HepG2 (cell line): ENCODE results near the gene OGG1. TPM values are rescaled to one million over a fixed set of nuclear protein-coding genes. Genes with fewer than 3 reads are reported as not detected.

ENCODE experiments used
- BCL3 ChIP-seq: sonication (generic); formaldehyde crosslinking; IDR thresholded peaks from 2 replicates; pipeline ENCODE4 v1.5.1; 2020; ENCODE audit warnings: mild to moderate bottlenecking, missing genetic modification reagents, moderate library complexity
- EEA1 ChIP-seq: sonication (generic); formaldehyde crosslinking; IDR thresholded peaks from 2 replicates; pipeline ENCODE4 v1.5.1; 2020; ENCODE audit warnings: mild to moderate bottlenecking, missing genetic modification reagents, borderline replicate concordance
- FOXA1 ChIP-seq, 2 experiments: fragments of 450-650 bp in 1 of 2; sonication (generic) in 1 of 2; formaldehyde crosslinking in 1 of 2; IDR thresholded peaks; 2 replicates each; pipeline versions ENCODE4 v1.4.0 to v1.6.1; 2016 to 2020; ENCODE audit warnings: missing genetic modification reagents in 1 of 2
- GZF1 ChIP-seq: sonication (generic); formaldehyde crosslinking; IDR thresholded peaks from 2 replicates; pipeline ENCODE4 v1.5.1; 2020; ENCODE audit warnings: mild to moderate bottlenecking, missing genetic modification reagents
- HDAC2 ChIP-seq: sonication (generic); formaldehyde crosslinking; IDR thresholded peaks from 2 replicates; pipeline ENCODE4 v1.4.0; 2020; ENCODE audit warnings: missing genetic modification reagents
- HNF4A ChIP-seq: sonication (generic); formaldehyde crosslinking; IDR thresholded peaks from 2 replicates; pipeline ENCODE4 v1.4.0; 2020; ENCODE audit warnings: missing genetic modification reagents
- HNRNPH1 ChIP-seq: fragments of 200-400 bp; formaldehyde crosslinking; optimal IDR thresholded peaks from 2 replicates; pipeline ENCODE3; 2017; ENCODE audit warnings: mild to moderate bottlenecking, low read depth, low read length
- HOXA5 ChIP-seq: sonication (generic); formaldehyde crosslinking; IDR thresholded peaks from 2 replicates; pipeline ENCODE4 v1.4.0; 2020; ENCODE audit warnings: missing genetic modification reagents
- KMT2A ChIP-seq: sonication (generic); formaldehyde crosslinking; IDR thresholded peaks from 2 replicates; pipeline ENCODE4 v1.4.0; 2020; ENCODE audit warnings: missing genetic modification reagents
- MBNL3 ChIP-seq: fragments of 250-450 bp; sonication (Bioruptor Pico); conservative IDR thresholded peaks from 2 replicates; pipeline ENCODE4 v1.8.0; 2022; ENCODE audit warnings: mild to moderate bottlenecking, inconsistent platforms
- NCOR1 ChIP-seq: fragments of 200-600 bp; sonication (generic); IDR thresholded peaks from 2 replicates; pipeline ENCODE4 v1.7.0; 2017; ENCODE audit warnings: antibody characterized with exemption, low read length, borderline replicate concordance
- NONO ChIP-seq, 2 experiments: fragments of 450-650 bp in 1 of 2; sonication (generic) in 1 of 2; formaldehyde crosslinking in 1 of 2; IDR thresholded peaks in 1 of 2; conservative IDR thresholded peaks in 1 of 2; 2 replicates each; pipeline versions ENCODE4 v1.6.1 to v1.8.0; 2017 to 2022; ENCODE audit warnings: mild to moderate bottlenecking in 1 of 2, missing genetic modification reagents in 1 of 2, moderate library complexity in 1 of 2
- PRMT3 ChIP-seq: sonication (generic); formaldehyde crosslinking; IDR thresholded peaks from 2 replicates; pipeline ENCODE4 v1.8.1; 2022; ENCODE audit warnings: low read depth, mild to moderate bottlenecking, moderate library complexity, missing genetic modification reagents, borderline replicate concordance
- REPIN1 ChIP-seq: sonication (generic); formaldehyde crosslinking; IDR thresholded peaks from 2 replicates; pipeline ENCODE4 v1.8.0; 2022; ENCODE audit warnings: missing genetic modification reagents, low read depth, mild to moderate bottlenecking, borderline replicate concordance
- SNRNP70 ChIP-seq: fragments of 200-400 bp; formaldehyde crosslinking; IDR thresholded peaks from 2 replicates; pipeline ENCODE4 v1.6.1; 2017; ENCODE audit warnings: mild to moderate bottlenecking, low read depth, low read length, moderate library complexity
- SRSF9 ChIP-seq: fragments of 200-400 bp; formaldehyde crosslinking; IDR thresholded peaks from 2 replicates; pipeline ENCODE4 v1.6.1; 2018; ENCODE audit warnings: borderline replicate concordance, mild to moderate bottlenecking, low read depth, low read length; ENCODE audit not compliant: insufficient read depth, poor library complexity, severe bottlenecking
- TOPORS ChIP-seq: sonication (generic); formaldehyde crosslinking; IDR thresholded peaks from 2 replicates; pipeline ENCODE4 v1.8.0; 2023; ENCODE audit warnings: mild to moderate bottlenecking, missing genetic modification reagents
- ZBTB34 ChIP-seq: sonication (generic); formaldehyde crosslinking; IDR thresholded peaks from 2 replicates; pipeline ENCODE4 v1.8.0; 2022; ENCODE audit warnings: mild to moderate bottlenecking, missing genetic modification reagents
- ZNF20 ChIP-seq: sonication (generic); formaldehyde crosslinking; IDR thresholded peaks from 2 replicates; pipeline ENCODE4 v1.4.0; 2020; ENCODE audit warnings: mild to moderate bottlenecking, moderate library complexity, missing genetic modification reagents
- ZNF503 ChIP-seq: sonication (generic); formaldehyde crosslinking; IDR thresholded peaks from 2 replicates; pipeline ENCODE4 v1.4.0; 2020; ENCODE audit warnings: missing genetic modification reagents
- ZNF552 ChIP-seq: sonication (generic); formaldehyde crosslinking; IDR thresholded peaks from 2 replicates; pipeline ENCODE4 v1.9.0; 2022; ENCODE audit warnings: missing genetic modification reagents, mild to moderate bottlenecking, borderline replicate concordance
- ZNF563 ChIP-seq: sonication (generic); formaldehyde crosslinking; IDR thresholded peaks from 2 replicates; pipeline ENCODE4 v1.8.0; 2022; ENCODE audit warnings: mild to moderate bottlenecking, moderate library complexity, missing genetic modification reagents
- ZNF577 ChIP-seq: sonication (generic); formaldehyde crosslinking; IDR thresholded peaks from 2 replicates; pipeline ENCODE4 v1.4.0; 2020; ENCODE audit warnings: mild to moderate bottlenecking, low read depth, missing genetic modification reagents, borderline replicate concordance
- ZNF629 ChIP-seq: sonication (generic); formaldehyde crosslinking; conservative IDR thresholded peaks from 2 replicates; pipeline ENCODE4 v1.5.0; 2020; ENCODE audit warnings: missing genetic modification reagents
- ZNF772 ChIP-seq: sonication (generic); formaldehyde crosslinking; IDR thresholded peaks from 2 replicates; pipeline ENCODE4 v1.5.0; 2020; ENCODE audit warnings: mild to moderate bottlenecking, missing genetic modification reagents
- ZNF879 ChIP-seq: sonication (generic); formaldehyde crosslinking; IDR thresholded peaks from 2 replicates; pipeline ENCODE4 v1.8.1; 2023; ENCODE audit warnings: missing genetic modification reagents
- ZNF891 ChIP-seq: sonication (generic); formaldehyde crosslinking; IDR thresholded peaks from 2 replicates; pipeline ENCODE4 v1.5.0; 2020; ENCODE audit warnings: mild to moderate bottlenecking, missing genetic modification reagents
- polyA plus RNA-seq, 8 experiments: library from polyadenylated mRNA; depleted of rRNA in 3 of 8; stranded (reverse) in 7 of 8; unstranded in 1 of 8; fragments of >200 nt; fragmentation: Illumina TruSeq in 4 of 8; extraction: Trizol in 4 of 8; gene quantifications; 2 replicates each; pipeline versions ENCODE4 v1.2.1 to v1.2.3, GENCODE V29; 2011 to 2016; ENCODE audit warnings: low read depth in 4 of 8, missing spikeins in 1 of 8, mixed read lengths in 1 of 8; ENCODE audit not compliant: insufficient read depth in 1 of 8
- total RNA-seq, 5 experiments: library from RNA; depleted of rRNA; stranded (reverse); fragments of >200 nt; fragmentation: Illumina TruSeq; extraction: Trizol; gene quantifications; 2 replicates each; pipeline ENCODE4 v1.2.3, GENCODE V29; 2016; ENCODE audit warnings: low read depth in 1 of 5

OGG1 gene
- total and polyA plus RNA-seq, 2 of the 13 experiments (the other 11 are each of a cell fraction or from before 2014, with no cell fraction given), result 28.7 to 33.2 TPM

GRCh38 chr3:9793161-9793781 is 43.5 kb downstream of the OGG1 start (continued):
- TF ChIP-seq HOXA5 (CRISPR knock-in tag), result no peak
- no peak for TF ChIP-seq MBNL3 (CRISPR knock-in tag)
- no peak for TF ChIP-seq PRMT3 (CRISPR knock-in tag)
- peak; percentile 24; the same call in 1 of the 2 replicates for TF ChIP-seq KMT2A (CRISPR knock-in tag)
- TF ChIP-seq ZNF577 (CRISPR knock-in tag), result no peak
- no peak for TF ChIP-seq ZNF772 (CRISPR knock-in tag)
- 0 out of 2 replicates have a peak, but pooled peaks have one; percentile 7 for TF ChIP-seq ZBTB34
- TF ChIP-seq ZNF891 (CRISPR knock-in tag), result peak; percentile 73; the same call in 1 of the 2 replicates
- TF ChIP-seq HNRNPH1, result no peak
- no peak for TF ChIP-seq BCL3 (CRISPR knock-in tag)
- no peak for TF ChIP-seq FOXA1 (IDR thresholded peaks at IDR 0.05)
- TF ChIP-seq FOXA1 (CRISPR knock-in tag; IDR thresholded peaks at IDR 0.05), result no peak
- TF ChIP-seq ZNF503, result no peak
- TF ChIP-seq ZNF629, result no peak
- TF ChIP-seq TOPORS, result 0 out of 2 replicates have a peak, but pooled peaks have one; percentile 60
- TF ChIP-seq SRSF9, result no peak
- no peak for TF ChIP-seq EEA1
- TF ChIP-seq REPIN1, result 0 out of 2 replicates have a peak, but pooled peaks have one; percentile 48
- no peak for TF ChIP-seq HDAC2
- no peak for TF ChIP-seq ZNF20 (CRISPR knock-in tag)
- TF ChIP-seq GZF1 (CRISPR knock-in tag), result no peak
- TF ChIP-seq NCOR1, result no peak
- no peak for TF ChIP-seq ZNF563 (CRISPR knock-in tag)
- TF ChIP-seq HNF4A (CRISPR knock-in tag), result no peak
- no peak for TF ChIP-seq SNRNP70
- no peak for TF ChIP-seq ZNF879 (CRISPR knock-in tag)
- no peak for TF ChIP-seq NONO (IDR thresholded peaks at IDR 0.05)
- TF ChIP-seq NONO (CRISPR knock-in tag; conservative IDR thresholded peaks at IDR 0.05), result no peak
- 0 out of 2 replicates have a peak, but pooled peaks have one; percentile 3 for TF ChIP-seq ZNF552
